Occipital lobe (tissue), 2 donors: ENCODE results near the gene KLHL29. TPM values are rescaled to one million over a fixed set of nuclear protein-coding genes. Genes with fewer than 3 reads are reported as not detected.

Experiments
- DNase-seq: peaks from one replicate; lab custom pipeline; 2025; lab: John Stamatoyannopoulos, UW
- total RNA-seq: library from RNA; depleted of rRNA; stranded (reverse); fragments of >200 nt; gene quantifications from one replicate; pipeline ENCODE4 v1.2.3, GENCODE V29; 2014

Gene KLHL29
- total RNA-seq, 1 donor from 2014 or later = 8.4 TPM

DNA sequence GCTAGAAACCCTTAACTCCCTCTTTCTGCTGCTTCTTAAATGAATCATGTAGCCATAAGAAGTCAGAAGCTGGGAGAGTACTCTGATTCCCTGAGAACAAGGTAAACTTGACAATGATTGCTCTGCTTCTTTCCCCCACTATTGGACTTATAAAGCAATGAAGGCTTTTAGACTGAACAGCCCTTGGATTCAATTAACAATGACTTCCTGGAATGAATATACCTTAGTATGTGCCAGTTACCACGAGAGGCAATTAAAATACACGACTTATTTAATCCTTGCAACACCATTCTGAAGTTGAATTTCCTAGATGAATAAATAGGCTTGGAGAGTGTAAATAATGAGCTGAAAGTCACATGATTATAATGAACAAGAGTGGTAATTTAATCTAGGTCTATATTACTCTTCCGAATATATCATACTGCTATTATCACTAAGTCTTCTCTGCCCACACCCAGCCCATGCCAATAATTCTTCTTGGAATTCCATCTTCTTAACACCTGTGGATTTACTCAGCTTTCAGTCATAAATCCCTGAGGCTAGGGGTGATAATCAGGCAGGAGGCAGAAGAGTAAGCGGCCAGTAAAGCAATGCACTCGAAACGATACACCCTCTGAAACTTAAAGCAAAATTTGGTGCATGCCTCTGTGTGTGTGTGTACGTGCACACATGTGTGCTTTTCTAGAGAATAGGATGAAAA lies 371.8 kb downstream of the KLHL29 start:
- DNase-seq = no peak

DNA sequence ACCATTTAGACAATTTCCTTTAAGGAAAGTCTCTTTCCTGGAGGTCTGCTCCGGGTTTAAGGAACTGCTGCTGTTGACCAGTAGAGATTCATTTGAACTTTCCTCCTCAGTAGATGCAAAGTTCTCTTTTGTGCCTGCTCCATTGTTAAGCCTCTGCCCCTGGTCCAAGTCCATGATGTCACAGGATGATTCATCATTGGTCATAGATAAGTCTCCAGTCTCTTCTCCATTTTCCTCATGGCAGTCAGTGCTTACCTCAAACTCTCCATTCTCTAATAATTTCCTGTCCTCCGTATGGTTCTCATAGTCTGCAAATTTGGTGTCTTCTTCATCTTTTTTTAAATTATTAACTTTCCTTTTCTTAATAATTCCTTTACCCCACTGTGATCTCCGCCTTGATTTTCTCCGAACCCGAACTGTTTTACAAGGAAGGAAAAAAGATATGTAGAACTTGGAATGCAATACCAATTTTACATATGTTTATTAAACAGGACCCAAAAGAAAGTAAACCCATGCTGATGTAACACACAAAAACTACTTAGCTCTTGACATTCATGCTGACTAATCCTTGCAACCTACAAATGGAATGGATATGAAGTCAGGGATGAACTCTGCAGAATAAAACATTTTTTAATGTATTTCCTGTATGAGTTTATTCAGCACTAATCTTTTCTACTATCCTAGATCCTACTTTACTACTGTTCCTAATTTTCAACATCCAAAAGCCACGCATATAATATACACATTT lies 372.9 kb downstream of the KLHL29 start:
- no peak for DNase-seq
